Fibroblast of lung (primary cell): ENCODE results near the gene ASB11. TPM values are rescaled to one million over a fixed set of nuclear protein-coding genes. Genes with fewer than 3 reads are reported as not detected.

Experiments used
- DNase-seq, 2 donors: peaks; one replicate each; pipeline versions ENCODE4 v3.0.0 to v3.0.0-alpha.2; 2010; ENCODE audit warnings: low read depth in 2 of 2
- H2AFZ ChIP-seq: 2 replicates; pipeline ENCODE4 v1.5.1; 2012; ENCODE audit warnings: low read length, control low read depth, inconsistent platforms
- H3K27ac ChIP-seq: 2 replicates; pipeline ENCODE4 v1.5.1; 2011; ENCODE audit warnings: low read length, control low read depth; ENCODE audit not compliant: insufficient read depth
- H3K27me3 ChIP-seq: 2 replicates; pipeline ENCODE4 v1.5.1; 2011; ENCODE audit warnings: mild to moderate bottlenecking, low read length; ENCODE audit not compliant: control insufficient read depth, insufficient read depth
- H3K36me3 ChIP-seq: 2 replicates; pipeline ENCODE4 v1.5.1; 2011; ENCODE audit warnings: low read length; ENCODE audit not compliant: control insufficient read depth, insufficient read depth
- H3K4me1 ChIP-seq: 2 replicates; pipeline ENCODE4 v1.5.1; 2011; ENCODE audit warnings: low read length; ENCODE audit not compliant: control insufficient read depth, insufficient read depth; ENCODE audit errors: extremely low read depth
- H3K4me2 ChIP-seq: 2 replicates; pipeline ENCODE4 v1.5.1; 2011; ENCODE audit warnings: low read length, control low read depth; ENCODE audit not compliant: insufficient read depth; ENCODE audit errors: extremely low read depth
- H3K4me3 ChIP-seq, 4 experiments: fragments of 200-600 bp in 1 of 4; sonication (generic) in 1 of 4; replicated peaks in 1 of 4; 2 replicates each; pipeline ENCODE4 v1.5.1; 2011 to 2016; ENCODE audit warnings: low read length in 4 of 4, low read depth in 3 of 4, mild to moderate bottlenecking in 3 of 4, control low read depth in 2 of 4, inconsistent platforms in 1 of 4, mixed read lengths in 1 of 4; ENCODE audit not compliant: insufficient read depth in 1 of 4; ENCODE audit errors: control extremely low read depth in 1 of 4
- H3K79me2 ChIP-seq: 2 replicates; pipeline ENCODE4 v1.5.1; 2012; ENCODE audit warnings: mild to moderate bottlenecking, low read length, inconsistent platforms; ENCODE audit not compliant: control insufficient read depth, insufficient read depth
- H3K9ac ChIP-seq: 2 replicates; pipeline ENCODE4 v1.5.1; 2011; ENCODE audit warnings: mild to moderate bottlenecking, low read length, control low read depth; ENCODE audit not compliant: insufficient read depth
- H3K9me3 ChIP-seq: 2 replicates; pipeline ENCODE4 v1.5.1; 2012; ENCODE audit warnings: low read depth, low read length; ENCODE audit not compliant: control insufficient read depth, insufficient read depth
- H4K20me1 ChIP-seq: 2 replicates; pipeline ENCODE4 v1.5.1; 2011; ENCODE audit warnings: low read length; ENCODE audit not compliant: control insufficient read depth, insufficient read depth; ENCODE audit errors: extremely low read depth
- EZH2 ChIP-seq: IDR thresholded peaks from 2 replicates; pipeline ENCODE4 v1.5.1; 2012; ENCODE audit warnings: low read length, control low read depth, mild to moderate bottlenecking; ENCODE audit errors: missing control alignments
- polyA plus RNA-seq, 2 donors: library from polyadenylated mRNA; depleted of rRNA in 1 of 2; stranded (reverse) in 1 of 2; unstranded in 1 of 2; fragments of >200 nt; gene quantifications; 2 replicates each; pipeline ENCODE4 v1.2.1, GENCODE V29; 2011 to 2012; ENCODE audit warnings: missing spikeins in 1 of 2
- total RNA-seq: library from RNA; depleted of rRNA; stranded (reverse); fragments of >200 nt; gene quantifications from 2 replicates; pipeline ENCODE4 v1.2.1, GENCODE V29; 2014
- TF ChIP-seq, protein P1 (sequence below), 2 donors: IDR thresholded peaks in 1 of 2; conservative IDR thresholded peaks in 1 of 2; 1 replicate in 1 of 2; 2 replicates in 1 of 2; pipeline ENCODE4 v1.5.1; 2011 to 2012; ENCODE audit warnings: low read length in 2 of 2, control low read depth in 1 of 2, inconsistent platforms in 1 of 2, low read depth in 1 of 2, mild to moderate bottlenecking in 1 of 2

The ASB11 gene
- total and polyA plus RNA-seq, 2 donors (not counting 1 experiment from before 2014, with no cell fraction given) = not detected

DNA sequence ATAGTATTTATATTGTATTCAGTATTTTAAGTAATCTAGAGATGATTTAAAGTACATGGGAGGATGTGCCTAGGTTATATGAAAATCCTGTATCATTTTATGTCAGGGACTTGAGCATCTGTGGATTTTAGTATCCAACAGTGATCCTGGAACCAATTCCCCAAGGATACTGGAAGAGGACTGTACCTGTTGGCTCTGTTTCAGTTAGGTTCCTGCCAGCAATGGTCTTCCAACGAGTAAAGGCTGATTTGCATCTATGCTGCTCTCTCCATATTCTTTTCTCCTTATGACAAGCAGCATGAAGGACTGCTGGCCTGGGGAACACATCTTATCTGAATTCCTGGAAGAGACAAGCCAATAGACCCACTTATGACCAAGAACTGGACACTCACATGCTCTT lies 80.4 kb downstream of the ASB11 start:
- Histone ChIP-seq H3K4me2 (no peak overlapping the region), H2AFZ (no peak overlapping the region), H3K27ac (no peak overlapping the region), H3K4me3 (no peak overlapping the region), H3K36me3 (no peaks in the 10 kb centered on the region), H3K4me1 (no peaks in the 10 kb centered on the region), H3K9me3 (no peaks in the 10 kb centered on the region), H4K20me1 (no peaks in the 10 kb centered on the region), H3K9ac (no peak overlapping the region), H3K27me3 (no peaks in the 10 kb centered on the region), H3K79me2 (no peaks in the 10 kb centered on the region)
- DNase-seq = no peak
- TF ChIP-seq, protein P1, sequence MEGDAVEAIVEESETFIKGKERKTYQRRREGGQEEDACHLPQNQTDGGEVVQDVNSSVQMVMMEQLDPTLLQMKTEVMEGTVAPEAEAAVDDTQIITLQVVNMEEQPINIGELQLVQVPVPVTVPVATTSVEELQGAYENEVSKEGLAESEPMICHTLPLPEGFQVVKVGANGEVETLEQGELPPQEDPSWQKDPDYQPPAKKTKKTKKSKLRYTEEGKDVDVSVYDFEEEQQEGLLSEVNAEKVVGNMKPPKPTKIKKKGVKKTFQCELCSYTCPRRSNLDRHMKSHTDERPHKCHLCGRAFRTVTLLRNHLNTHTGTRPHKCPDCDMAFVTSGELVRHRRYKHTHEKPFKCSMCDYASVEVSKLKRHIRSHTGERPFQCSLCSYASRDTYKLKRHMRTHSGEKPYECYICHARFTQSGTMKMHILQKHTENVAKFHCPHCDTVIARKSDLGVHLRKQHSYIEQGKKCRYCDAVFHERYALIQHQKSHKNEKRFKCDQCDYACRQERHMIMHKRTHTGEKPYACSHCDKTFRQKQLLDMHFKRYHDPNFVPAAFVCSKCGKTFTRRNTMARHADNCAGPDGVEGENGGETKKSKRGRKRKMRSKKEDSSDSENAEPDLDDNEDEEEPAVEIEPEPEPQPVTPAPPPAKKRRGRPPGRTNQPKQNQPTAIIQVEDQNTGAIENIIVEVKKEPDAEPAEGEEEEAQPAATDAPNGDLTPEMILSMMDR (conservative IDR thresholded peaks at IDR 0.05 in 1 of 2, IDR thresholded peaks at IDR 0.05 in 1 of 2; ENCODE audit: low read depth in 1 of 2, low read length in 2 of 2) = no peak
- no peak for TF ChIP-seq EZH2

DNA sequence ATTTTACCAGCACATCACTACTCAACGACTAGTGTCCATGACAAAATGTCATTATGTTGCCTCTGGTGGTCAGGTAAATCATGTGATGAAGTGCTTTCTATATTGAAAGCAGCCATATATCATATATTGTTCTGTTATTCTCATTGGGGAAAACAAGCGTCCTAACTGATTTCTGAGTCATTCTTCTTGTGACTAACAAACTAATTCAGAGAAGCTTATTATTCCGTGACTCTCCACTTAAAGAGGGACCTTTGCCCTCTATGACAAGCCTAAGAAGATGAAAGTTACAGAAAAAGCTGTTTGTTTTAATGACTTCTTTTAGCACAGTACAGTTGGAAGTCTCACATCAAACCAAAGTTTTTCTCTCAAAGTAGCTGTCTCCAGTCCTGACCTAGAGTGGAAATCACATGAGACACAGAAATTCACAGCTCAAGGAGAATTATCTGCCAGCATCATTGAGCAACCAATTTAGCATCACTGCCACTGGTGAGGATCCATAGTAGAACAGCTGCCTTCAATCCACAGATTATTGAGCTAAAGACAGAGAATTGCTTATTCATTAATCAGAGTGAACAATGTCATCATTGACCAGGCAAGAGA lies 81.9 kb downstream of the ASB11 start:
- DNase-seq = no peak
- Histone ChIP-seq H3K4me2 (no peak overlapping the region), H3K27ac (no peak overlapping the region), H3K9ac (no peak overlapping the region), H4K20me1 (no peaks in the 10 kb centered on the region), H3K4me1 (no peaks in the 10 kb centered on the region), H3K4me3 (no peak overlapping the region), H2AFZ (no peak overlapping the region), H3K9me3 (no peaks in the 10 kb centered on the region), H3K36me3 (no peaks in the 10 kb centered on the region), H3K27me3 (no peaks in the 10 kb centered on the region), H3K79me2 (no peaks in the 10 kb centered on the region)
- TF ChIP-seq, protein P1 (conservative IDR thresholded peaks at IDR 0.05 in 1 of 2, IDR thresholded peaks at IDR 0.05 in 1 of 2; ENCODE audit: low read depth in 1 of 2, low read length in 2 of 2) = no peak

Other genes starting within 250 kb of the ASB11 start
- 1.2 TPM in 1 of 2 replicates, not detected in the other for gene ASB9, start 45.6 kb downstream of the ASB11 start, total RNA-seq
- gene ASB9, start 45.6 kb downstream of the ASB11 start, polyA plus RNA-seq = 0.08 TPM in 1 of 2 replicates, not detected in the other
- gene PIGA, start 19.9 kb upstream of the ASB11 start, total RNA-seq = 4.8 and 4.9 TPM in 2 replicates
- gene PIGA, start 19.9 kb upstream of the ASB11 start, polyA plus RNA-seq = 5.0 and 6.9 TPM in 2 replicates
- 2.0 and 2.1 TPM in 2 replicates for gene VEGFD, start 68.8 kb upstream of the ASB11 start, total RNA-seq
- 5.3 and 7.9 TPM in 2 replicates for gene VEGFD, start 68.8 kb upstream of the ASB11 start, polyA plus RNA-seq
- gene PIR, start 177.7 kb upstream of the ASB11 start, total RNA-seq = 17.0 and 21.3 TPM in 2 replicates
- 15.9 and 19.9 TPM in 2 replicates for gene PIR, start 177.7 kb upstream of the ASB11 start, polyA plus RNA-seq
- gene BMX, start 185.2 kb upstream of the ASB11 start, total RNA-seq = not detected in 2 replicates
- not detected in 2 replicates for gene BMX, start 185.2 kb upstream of the ASB11 start, polyA plus RNA-seq